HG03135 (cell line): ENCODE measurements around the gene HLA-DPA1.
A peak's percentile ranks its signal among the peaks of the same experiment; 100 is the strongest.
"Not testable (repeated sequence)": the region's sequence is repeated elsewhere in the genome, so short reads cannot be mapped to it uniquely, and the experiment has no call there.

ENCODE experiments used
- ATAC-seq: cut with Tn5 transposase; IDR thresholded peaks from one replicate; pipeline ENCODE4 v1.9.1; 2021; ENCODE audit warnings: mild to moderate bottlenecking, moderate library complexity; ENCODE audit not compliant: unreplicated experiment

HLA-DPA1 gene

DNA sequence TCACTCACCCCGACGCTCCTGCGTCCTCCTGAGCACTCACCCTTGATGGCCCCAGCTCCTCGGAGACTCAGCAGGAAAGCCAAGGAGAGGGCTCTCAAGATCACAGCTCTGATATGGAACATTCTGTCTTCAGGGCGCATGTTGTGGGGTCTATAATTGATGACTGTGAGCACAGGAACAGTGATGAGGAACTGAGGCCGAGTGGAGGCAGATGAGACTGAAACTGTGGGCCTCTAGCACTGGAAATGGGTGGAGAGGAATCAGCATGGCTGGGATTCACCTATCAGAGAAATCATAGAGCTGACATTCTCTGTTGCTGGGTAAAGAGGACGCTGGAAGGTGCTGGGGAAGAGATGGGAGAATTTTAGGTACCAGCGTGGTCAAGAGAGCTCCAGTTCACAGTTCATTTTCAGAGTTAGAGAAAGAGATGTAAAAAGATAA, at the start of gene HLA-DPA1:
HLA-DPA1 (minus strand) TSS at position 219 of the 441 bp plus-strand sequence.
- peak; percentile 57 for ATAC-seq

DNA sequence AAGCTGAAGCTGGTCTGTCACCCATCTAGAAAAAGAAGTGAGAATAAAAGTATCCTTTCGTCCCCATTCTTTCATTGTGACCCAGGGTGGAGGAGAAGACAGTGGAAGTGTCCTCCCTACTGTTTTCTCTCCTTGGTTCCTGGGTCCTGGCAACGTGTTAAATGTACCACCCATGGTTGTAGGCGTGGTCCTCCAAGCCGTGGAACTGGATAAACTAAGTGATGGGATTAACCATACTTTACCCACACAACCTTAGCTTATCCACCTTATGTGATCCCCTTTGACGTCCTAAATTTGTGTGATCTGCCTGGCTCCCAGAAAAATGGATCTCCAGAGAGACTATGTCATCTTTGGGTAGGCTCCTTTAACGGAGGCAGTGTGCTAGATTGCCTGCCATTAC, 49.7 kb upstream of the HLA-DPA1 start:
- ATAC-seq, result no peak

DNA sequence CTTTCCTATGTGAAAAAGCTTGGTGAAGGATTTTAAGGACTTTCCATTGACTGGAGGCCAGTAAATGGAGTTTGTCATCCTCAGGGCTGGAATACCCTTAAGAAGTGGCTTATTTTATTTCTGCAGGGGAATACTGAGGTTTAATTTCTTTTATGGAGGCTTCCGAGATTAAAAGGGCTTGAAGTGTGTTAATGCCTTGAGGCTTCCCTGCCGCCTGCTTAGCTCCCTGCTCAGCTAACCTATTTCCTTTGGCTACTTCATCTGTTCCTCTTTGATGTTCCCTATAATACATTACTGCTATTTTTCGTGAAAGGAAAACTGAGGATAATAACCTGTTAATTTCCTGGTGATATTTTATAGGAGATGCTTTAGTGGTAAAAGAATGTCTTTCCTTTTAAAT, 46.6 kb upstream of the HLA-DPA1 start:
- ATAC-seq, result no peak

DNA sequence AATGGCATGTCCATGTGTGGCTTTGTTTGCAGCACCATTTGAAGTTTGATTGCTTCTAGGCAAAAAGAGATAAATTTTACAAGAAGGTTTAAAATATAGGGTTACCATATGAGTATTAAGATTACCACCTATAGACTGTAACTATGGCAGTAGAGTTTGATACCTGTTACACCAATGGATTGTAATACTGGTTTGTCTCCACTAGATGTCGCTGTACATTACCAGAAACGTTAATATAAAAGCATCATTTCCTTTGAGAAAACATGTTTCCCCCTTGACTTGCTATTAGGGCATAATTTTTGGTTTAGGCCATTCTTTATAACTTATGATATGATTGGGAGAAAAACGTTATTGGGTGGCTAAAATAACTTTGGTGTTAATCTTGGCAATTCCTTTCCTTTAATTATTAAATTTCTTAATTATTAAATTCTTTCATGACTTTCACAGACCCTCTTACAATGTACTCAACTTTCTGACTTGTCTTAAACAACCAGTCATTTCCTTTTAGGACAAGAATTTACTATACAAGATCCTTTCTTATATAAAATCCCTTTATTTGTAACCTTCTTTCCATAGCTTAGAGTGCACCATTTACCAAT, 45.2 kb upstream of the HLA-DPA1 start:
- no peak for ATAC-seq

DNA sequence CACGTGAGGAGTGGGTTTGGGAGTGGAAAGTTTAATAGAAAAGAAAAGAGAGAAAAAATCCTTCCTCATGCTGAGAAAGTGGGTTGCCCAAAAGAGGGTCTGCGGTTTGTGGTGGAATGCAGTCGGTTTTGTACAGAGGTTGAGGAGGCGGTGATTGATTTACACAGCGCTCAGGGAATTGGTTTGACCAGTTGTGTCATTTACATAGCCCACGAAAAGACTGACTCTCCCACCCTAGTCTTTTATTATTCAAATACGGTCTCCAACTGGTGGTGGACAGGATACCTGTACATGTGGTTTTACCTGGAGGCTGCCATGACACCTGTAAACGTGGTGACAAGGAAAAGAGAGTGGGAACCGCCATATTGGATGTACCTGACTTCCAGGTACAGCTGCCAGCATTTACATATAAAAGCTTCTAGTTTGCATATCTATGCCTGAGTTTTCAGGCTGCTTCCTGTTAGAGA, 44.4 kb upstream of the HLA-DPA1 start:
- ATAC-seq, result no peak

DNA sequence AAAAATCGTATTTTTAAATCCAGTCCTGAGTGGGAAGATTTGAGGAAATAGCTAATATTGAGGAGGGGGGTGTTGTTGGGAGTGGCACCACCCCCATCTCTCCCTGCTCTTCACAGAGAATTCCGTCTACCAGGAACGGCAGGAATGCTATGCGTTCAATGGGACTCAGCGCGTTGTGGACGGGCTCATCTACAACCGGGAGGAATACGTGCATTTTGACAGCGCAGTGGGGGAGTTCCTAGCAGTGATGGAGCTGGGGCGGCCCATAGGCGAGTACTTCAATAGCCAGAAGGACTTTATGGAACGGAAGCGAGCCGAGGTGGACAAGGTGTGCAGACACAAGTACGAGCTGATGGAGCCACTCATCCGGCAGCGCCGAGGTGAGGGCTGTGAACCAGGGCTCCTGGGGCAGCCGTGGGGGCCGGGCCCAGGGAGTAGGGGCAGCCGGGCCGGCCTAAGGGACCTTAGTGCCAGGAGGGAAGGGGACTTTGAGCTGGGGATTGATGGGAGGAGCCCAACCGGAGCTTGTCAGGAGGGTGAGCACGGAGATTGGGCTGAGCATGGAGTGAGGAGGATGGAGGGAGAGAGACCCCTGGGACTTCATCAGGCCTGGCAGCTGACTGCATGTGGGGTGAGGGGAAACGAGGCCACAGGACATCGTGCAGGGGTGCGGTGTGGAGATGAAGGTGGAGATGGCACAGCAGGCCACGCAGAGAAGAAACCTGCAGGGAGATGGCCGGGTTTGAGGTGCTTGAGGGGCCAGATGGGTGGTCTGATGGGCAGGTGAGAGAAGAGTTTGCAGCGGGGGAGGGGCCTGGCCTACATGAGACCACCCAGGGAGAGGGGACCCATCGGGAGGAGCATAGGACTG, 43.6 kb upstream of the HLA-DPA1 start:
- ATAC-seq, result no peak

DNA sequence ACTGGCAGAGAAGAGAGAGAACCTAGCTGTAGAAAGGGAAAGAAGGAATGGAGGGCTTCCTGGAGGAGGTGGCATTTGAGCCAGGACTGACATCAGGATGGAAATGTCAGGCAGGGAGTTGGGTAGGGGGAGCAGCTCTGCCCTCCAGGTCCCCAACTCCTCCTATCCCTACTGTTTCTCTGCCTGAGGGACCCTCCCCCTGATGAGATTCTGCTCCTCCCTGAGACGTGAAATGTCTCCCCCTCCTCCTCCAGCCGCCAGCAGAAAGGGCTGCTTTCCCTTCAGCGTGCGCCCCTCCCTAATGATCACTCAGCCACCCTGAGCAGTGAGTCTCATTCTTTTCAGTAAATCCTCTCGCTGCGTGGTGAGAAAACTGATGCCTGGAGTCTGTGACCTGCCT, 43.0 kb upstream of the HLA-DPA1 start:
- no peak for ATAC-seq

DNA sequence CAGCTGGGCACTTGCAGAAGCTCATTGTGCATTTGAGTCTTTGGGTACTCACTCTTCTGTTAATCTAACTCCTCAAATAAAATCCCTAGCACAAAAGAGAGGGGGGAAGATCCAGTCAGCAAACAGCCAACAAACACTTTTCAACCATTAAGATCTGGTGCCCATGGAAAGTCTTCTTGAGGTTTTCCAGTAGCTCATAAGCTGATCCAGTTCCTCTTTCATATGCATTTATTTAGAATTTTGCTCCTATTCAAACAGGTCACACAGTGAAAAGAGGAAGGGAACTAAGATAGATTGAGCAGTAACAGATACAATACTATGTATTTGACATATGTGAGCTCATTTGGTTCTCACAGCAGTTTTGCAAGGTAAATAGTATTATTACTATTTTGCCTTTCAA, 41.0 kb upstream of the HLA-DPA1 start:
- ATAC-seq, result no peak

DNA sequence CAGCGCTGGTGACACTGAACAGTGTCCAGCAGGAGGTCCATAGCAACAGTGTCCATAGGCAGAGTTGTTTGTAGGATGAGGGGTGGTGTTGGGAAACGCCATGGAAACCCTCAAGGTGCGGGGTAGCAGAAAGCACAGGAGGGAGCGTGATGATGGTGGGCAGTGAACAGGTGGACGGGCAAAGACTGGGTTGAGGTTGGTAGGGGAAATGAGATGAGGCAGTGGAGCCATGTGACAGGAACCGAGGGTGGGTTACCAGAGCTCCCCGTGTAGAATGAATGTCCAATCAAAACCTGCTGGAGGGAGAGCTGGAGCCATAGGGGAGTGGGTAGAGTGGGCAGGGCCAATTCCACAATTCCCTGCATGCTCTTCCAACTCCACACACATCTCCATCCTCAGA, 40.3 kb upstream of the HLA-DPA1 start:
- no peak for ATAC-seq

DNA sequence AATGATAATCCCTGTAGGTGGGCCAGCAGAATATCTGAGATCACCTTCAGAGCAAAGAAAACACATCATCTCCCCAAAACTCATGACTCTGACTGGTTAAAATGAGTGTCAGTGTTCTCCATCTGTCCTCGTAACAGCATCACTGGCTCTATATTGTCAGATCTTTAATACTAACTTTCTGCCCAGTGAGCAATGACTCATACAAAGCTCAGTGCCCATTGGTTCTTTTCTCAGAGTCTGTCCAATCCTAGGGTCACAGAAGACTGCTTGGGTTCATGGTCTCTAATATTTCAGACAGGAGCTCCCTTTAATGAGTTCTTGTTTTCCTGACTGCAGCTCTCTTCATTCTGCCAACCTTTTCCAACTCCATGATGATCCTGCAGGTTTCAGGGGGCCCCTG, 38.7 kb upstream of the HLA-DPA1 start:
- peak; percentile 82 for ATAC-seq

DNA sequence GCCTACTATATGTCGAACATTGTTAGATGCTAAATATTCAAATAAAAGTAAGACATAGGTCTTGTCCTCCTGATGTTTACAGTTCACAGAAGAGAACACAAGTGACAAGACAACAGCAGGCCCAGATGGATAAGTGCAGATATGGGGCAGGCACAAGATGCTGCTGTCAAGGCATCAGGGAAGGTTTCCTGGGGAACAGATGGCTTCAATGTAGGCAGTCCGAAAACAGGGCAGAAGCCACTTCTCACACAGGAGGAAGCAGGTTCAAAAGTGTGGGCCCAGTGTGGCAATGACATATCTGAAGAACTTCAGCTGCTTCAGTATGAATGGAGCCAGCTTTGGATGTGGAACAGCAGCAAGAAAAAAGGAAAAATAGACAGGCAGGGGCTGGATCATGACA, 34.9 kb upstream of the HLA-DPA1 start:
- no peak for ATAC-seq

DNA sequence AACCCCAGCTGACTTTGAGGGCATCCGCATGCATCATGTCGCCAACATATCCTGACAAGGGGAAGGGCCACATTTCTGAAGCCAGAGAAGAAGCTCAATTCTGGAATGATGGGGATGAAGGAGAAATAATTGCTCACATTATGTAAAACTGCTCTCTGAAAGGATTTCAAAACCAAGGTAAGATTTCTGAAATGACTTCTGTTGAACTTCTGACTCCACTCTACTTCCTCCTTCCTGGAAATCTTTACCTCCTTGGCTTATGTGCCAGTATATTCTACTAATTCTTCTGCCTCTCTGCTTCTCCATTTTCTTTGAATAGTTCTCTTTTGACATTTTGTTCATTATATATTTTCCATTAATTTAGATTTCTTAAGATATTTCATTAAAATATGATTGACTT, 34.2 kb upstream of the HLA-DPA1 start:
- ATAC-seq, result no peak

DNA sequence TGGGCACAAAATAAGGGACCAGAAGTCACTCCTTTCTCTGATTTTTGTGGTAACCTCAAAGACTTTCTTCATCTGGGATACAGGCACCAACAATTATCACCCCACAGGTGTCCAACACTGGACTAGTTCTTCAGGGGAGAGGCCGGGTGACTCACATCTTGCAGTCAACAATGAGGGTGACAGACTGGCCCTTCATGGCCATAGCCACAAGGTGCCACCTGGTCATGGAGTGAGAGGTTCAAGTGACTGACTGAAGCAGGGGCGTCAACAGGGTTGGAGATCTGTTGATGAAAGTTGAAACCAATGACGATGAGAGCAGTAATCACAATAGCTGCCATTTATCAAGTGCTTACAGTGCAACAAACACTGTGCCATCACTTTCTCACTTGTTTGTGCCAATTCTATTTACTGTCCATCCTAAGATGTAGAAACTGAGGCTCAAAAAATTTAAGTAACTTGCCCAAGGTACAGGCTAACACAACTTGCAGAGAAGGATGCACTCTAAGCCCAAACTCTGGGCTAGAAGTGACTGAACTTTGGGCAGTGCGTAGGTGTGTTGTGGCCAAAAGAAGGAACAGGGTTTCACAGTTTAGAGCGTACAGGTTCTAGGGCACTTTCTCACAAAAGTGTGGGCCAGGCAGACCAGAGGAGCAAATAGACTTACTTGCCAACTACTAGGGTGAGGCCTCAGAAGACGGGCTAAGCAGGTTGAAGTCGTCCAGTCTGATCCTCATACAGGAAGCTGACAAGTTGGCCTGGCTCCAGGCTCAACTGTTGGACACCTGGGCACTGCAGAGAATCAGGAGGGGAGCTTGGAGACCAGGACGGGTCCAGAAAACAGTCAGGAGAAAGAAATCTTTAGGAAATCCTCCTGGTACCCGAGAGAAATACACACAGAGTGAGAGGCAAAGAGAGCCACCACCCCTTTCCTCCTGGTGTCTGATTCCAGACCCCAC, 32.7 kb upstream of the HLA-DPA1 start:
- no peak for ATAC-seq

DNA sequence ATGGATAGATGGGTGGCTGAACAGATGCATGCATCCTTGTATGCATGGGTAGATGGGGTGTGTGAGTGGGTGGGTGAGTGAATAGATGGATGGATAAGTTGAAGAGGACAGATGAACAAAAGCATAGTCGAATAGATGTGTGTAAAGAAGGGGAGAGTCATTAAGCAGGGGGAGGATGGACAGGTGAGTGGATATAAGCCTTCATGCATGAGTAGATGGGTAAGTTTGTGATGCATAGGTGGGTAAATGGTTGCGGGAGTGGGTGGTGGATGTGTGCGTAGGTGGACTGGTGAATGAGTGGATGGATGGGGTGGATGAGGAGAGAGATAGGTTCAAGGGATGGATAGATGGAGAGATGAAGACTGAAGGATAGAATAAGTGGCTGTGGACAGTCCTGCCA, 31.9 kb upstream of the HLA-DPA1 start:
- ATAC-seq, result no peak

DNA sequence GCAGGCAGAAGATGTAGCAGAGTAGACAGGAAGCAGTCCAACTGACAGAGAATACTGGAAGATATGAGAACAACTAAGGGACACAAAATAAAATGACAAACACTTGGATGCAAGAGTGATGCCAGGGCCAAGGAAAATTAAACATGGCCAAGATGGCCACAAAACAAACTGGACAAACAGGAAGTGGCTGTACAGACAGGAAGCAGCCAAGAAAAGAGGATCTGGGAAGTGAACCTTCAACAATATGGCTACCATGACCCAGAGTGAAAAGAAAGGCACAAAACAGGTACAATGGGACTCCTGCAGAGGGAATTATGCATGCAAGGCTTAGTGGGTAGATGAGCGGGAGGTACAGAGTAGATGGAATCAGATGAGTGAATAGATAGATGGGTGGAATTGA, 31.4 kb upstream of the HLA-DPA1 start:
- no peak for ATAC-seq

DNA sequence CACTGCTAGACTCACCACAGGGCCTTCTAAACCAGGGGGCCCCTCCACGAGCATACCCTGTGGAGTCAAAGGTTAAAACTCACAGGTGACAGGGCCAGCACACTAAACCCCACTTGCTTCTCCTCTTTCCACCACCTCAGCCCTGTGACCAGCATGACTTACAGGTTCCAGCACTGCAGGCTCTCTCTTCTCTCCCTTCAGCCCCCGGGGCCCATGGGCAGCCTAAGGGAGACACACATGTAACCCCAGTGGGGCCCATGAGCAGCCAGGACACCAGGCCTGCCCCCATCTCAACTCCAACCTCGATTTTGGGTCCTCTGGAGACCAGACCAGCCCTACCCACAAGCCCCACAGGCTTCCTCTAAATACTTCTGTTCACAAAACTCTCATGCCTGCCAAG, 30.3 kb upstream of the HLA-DPA1 start:
- ATAC-seq, result no peak

DNA sequence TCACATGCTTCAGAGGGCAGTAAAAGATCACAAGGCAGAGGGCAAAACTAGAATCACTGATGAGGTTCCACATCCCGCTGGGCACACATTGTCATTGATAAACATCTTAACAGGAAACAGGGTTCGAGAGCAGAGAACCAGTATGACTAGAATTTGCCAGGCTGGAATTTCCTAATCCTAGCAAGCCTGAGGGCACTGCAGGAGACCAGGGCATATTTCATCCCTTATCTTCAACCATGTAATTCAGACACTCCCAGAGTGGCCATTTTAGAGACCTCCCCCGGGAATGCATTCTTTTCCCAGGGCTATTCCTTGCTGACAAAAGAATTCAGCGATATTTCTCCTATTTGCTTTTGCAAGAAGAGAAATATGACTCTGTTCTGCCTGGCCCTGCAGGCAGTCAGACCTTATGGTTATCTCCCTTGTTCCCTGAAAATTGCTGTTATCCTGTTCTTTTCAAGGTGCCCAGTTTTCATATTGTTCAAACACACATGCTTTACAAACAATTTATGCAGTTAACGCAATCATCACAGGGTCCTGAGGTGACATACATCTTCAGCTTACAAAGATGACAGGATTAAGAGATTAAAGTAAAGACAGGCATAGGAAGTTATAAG, 27.8 kb upstream of the HLA-DPA1 start:
- not testable (repeated sequence) for ATAC-seq

DNA sequence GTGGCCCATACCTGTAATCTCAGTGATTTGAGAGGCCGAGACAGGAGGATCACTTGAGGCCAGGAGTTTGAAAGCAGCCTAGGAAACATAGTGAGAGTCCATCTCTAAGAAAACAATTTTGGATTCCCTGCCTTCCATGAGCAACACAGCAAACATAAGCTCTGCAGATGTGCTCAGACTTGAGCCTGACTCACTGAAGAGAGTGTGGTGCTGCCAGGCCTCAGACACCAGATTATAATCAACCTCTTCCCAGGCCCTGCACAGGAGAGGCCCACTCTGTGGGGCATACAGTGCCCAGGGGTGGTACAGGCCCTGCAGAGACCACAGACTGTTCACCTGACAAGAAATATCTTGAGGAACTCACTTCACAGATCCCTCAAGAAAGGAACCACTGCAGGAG, 22.2 kb upstream of the HLA-DPA1 start:
- ATAC-seq, result no peak

DNA sequence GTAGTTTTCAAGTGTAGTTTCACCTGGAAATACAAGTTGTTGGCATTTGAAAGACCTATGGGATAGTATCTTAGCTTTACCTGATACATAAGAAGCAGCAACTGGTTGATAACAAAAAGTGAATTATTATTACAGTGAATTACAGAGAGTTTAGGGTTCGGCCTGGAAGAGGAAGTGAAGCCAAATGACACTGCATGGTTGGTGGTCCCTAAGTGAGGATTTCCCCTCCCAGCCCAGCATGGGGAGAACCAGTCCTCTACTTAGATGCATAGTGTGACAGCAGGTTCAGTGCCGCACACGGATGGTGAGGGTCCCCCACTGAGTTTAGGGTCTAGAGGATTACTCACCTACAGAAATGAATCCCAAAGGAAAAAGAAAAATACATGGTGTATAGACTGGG, 20.4 kb upstream of the HLA-DPA1 start:
- ATAC-seq, result no peak

DNA sequence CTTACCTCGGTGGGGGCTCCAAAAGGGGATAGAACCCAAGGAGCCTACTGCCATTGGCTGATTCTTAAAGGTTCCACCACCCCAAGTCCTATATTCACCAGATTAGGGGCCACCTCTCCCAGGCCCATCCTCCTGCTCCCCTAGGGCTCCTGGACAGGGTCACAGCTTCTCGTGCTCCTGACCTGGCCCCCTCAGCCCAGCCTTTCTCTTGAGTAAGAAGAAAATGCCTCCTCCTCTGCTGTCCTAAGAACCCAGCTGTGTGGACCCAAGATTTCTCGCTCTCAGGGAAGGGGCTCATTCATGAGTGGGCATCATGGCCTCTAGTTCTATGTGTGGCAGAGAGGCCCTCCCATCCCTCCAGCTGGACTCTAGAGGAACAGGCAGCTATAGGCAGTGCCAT, 18.9 kb upstream of the HLA-DPA1 start:
- ATAC-seq, result no peak

DNA sequence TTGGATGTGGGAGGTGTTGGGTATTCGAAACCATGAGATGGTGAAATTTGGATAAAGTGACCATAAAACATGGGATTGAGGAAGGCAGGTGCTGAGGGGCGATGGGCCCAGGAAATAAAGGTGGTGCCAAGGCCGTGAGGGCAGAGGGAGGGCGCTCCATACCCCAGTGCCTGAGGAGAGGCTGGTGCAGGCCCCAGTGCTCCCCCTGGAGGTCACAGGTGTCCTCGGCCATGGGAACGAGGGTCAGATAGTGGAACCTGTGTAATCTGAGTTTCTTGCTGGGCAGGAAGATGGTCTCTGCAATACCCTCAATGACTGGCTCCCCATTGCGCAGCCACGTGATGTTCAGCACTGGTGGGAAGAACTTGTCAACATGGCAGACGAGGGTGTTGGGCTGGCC, 18.5 kb upstream of the HLA-DPA1 start:
- ATAC-seq, result no peak
